Stomach (tissue), 9 donors: ENCODE results near the gene WDR19. TPM values are rescaled to one million over a fixed set of nuclear protein-coding genes. Genes with fewer than 3 reads are reported as not detected.

Experiments used
- DNase-seq, 2 donors: peaks; one replicate each; pipeline versions ENCODE4 v3.0.0 to v3.0.0-alpha.2; 2013 to 2019
- H3K27ac ChIP-seq, 5 donors: fragments of 200-600 bp in 4 of 5; sonication (generic) in 4 of 5; one replicate each; pipeline ENCODE4 v1.5.1; 2013 to 2019; ENCODE audit warnings: mild to moderate bottlenecking in 1 of 5, moderate library complexity in 1 of 5
- H3K27me3 ChIP-seq, 3 donors: fragments of 200-600 bp; sonication (generic); one replicate each; pipeline ENCODE4 v1.5.1; 2017 to 2019; ENCODE audit warnings: mixed run types in 1 of 3
- H3K36me3 ChIP-seq, 4 donors: fragments of 200-600 bp; sonication (generic); 1 replicate in 3 of 4; 2 replicates in 1 of 4; pipeline ENCODE4 v1.5.1; 2016 to 2019
- H3K4me1 ChIP-seq, 4 donors: fragments of 200-600 bp; sonication (generic); one replicate each; pipeline ENCODE4 v1.5.1; 2016 to 2019
- H3K4me3 ChIP-seq, 4 donors: fragments of 200-600 bp; sonication (generic) in 3 of 4; one replicate each; pipeline ENCODE4 v1.5.1; 2016 to 2019; ENCODE audit warnings: mild to moderate bottlenecking in 1 of 4
- H3K9me3 ChIP-seq, 4 donors: fragments of 200-600 bp; sonication (generic); one replicate each; pipeline ENCODE4 v1.5.1; 2016 to 2019
- CTCF ChIP-seq, 7 experiments: fragments of 450-650 bp in 4 of 7; fragments of 200-600 bp in 3 of 7; sonication (generic) in 3 of 7; IDR thresholded peaks; one replicate each; pipeline ENCODE4 v1.5.1; 2016 to 2019; ENCODE audit warnings: antibody characterized with exemption in 7 of 7, control low read depth in 2 of 7, mild to moderate bottlenecking in 1 of 7
- EP300 ChIP-seq: sonication (generic); formaldehyde crosslinking; IDR thresholded peaks from one replicate; pipeline ENCODE4 v1.6.1; 2017; ENCODE audit warnings: antibody characterized with exemption
- POLR2A ChIP-seq, 4 donors: fragments of 450-650 bp; IDR thresholded peaks; one replicate each; pipeline ENCODE4 v1.6.1; 2016; ENCODE audit warnings: antibody characterized with exemption in 4 of 4, control low read depth in 2 of 4, mild to moderate bottlenecking in 1 of 4, moderate library complexity in 1 of 4
- POLR2AphosphoS5 ChIP-seq, 3 donors: sonication (generic); formaldehyde crosslinking; IDR thresholded peaks; one replicate each; pipeline ENCODE4 v1.6.1; 2016; ENCODE audit warnings: antibody characterized with exemption in 3 of 3
- WGBS, 5 donors: extraction: QIAGEN DNeasy Blood & Tissue Kit in 3 of 5; methylation state at CpG; one replicate each; pipeline versions ENCODE4 v1.1.5 to v1.1.7; 2013 to 2018; 5-methylcytosine and 5-hydroxymethylcytosine counted together
- intact Hi-C: fragments of 100-400 bp; cut with DNase I; formaldehyde crosslinking; loops from one replicate; pipeline ENCODE4 v1.15.1; 2023; ENCODE audit warnings: low total_unique reads
- polyA plus RNA-seq, 3 donors: library from polyadenylated mRNA; stranded (reverse); fragments of 200-250 nt; gene quantifications; one replicate each; pipeline ENCODE4 v1.2.3, GENCODE V29; 2013
- total RNA-seq, 5 donors: library from RNA; depleted of rRNA; stranded (reverse); fragments of >200 nt; gene quantifications; one replicate each; pipeline versions ENCODE4 v1.1.0 to v1.2.3, GENCODE V29; 2014 to 2016
- donor health status: healthy with polysubstance abuse.
- donor health status: Bipolar disorder and iron deficiency.
- donor health status: healthy.

The WDR19 gene
- total and polyA plus RNA-seq, 8 donors = 2.3 to 103 (median 25.3) TPM

DNA sequence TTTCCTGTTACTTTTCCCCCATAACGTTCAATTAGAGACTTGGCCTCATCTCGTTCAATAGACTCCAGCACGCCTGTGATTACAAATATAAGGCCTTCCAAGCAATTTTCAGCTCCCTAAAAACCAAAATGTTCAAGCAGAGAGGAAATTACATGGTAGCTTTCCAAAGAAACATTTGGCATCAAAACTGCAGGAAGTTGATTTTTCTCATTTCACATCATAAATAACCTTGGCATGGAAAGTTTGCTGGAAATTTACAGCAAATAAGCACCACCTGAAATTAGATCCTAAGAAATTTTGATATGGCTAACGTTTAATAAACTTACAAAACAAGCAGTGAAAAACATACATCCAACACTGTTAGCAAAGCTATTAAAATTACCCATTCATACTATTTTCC lies 130.5 kb downstream of the WDR19 start:
- WGBS, 5 donors = 36 to 62% (median 51%) methylated on average over 4 of the region's 4 CpGs
- H3K36me3 ChIP-seq = peaks cover 21 to 96% (median 92%) of the 10 kb centered on the region in 4 donors
- H3K27ac ChIP-seq = peak overlapping the region in 1 of 5 donors; percentile 25
- no peaks in the 10 kb centered on the region for H3K4me1 ChIP-seq
- intact Hi-C loops = no loop called here
- H3K27me3 ChIP-seq = no peaks in the 10 kb centered on the region
- H3K4me3 ChIP-seq = no peak overlapping the region
- TF ChIP-seq POLR2A (IDR thresholded peaks at IDR 0.05) (no peak), POLR2AphosphoS5 (IDR thresholded peaks at IDR 0.05) (no peak), CTCF (IDR thresholded peaks at IDR 0.05) (no peak), EP300 (no peak)
- DNase-seq = no peak
- no peaks in the 10 kb centered on the region for H3K9me3 ChIP-seq

- WGBS, 5 donors = 87 to 93% (median 90%) methylated on average over 4 of the region's 4 CpGs
- no peak overlapping the region for H3K27ac ChIP-seq
- no peaks in the 10 kb centered on the region for H3K27me3 ChIP-seq
- TF ChIP-seq EP300 (no peak), CTCF (IDR thresholded peaks at IDR 0.05) (no peak), POLR2AphosphoS5 (IDR thresholded peaks at IDR 0.05) (no peak), POLR2A (IDR thresholded peaks at IDR 0.05) (no peak)
- no peaks in the 10 kb centered on the region for H3K9me3 ChIP-seq
- no peaks in the 10 kb centered on the region for H3K4me1 ChIP-seq
- DNase-seq = no peak
- intact Hi-C loops = no loop called here
- H3K4me3 ChIP-seq = no peak overlapping the region
- H3K36me3 ChIP-seq = peaks cover 14 to 98% (median 78%) of the 10 kb centered on the region in 4 donors
These were observed 137.3 kb downstream of the WDR19 start for GRCh38 chr4:39319676-39320075.

DNA sequence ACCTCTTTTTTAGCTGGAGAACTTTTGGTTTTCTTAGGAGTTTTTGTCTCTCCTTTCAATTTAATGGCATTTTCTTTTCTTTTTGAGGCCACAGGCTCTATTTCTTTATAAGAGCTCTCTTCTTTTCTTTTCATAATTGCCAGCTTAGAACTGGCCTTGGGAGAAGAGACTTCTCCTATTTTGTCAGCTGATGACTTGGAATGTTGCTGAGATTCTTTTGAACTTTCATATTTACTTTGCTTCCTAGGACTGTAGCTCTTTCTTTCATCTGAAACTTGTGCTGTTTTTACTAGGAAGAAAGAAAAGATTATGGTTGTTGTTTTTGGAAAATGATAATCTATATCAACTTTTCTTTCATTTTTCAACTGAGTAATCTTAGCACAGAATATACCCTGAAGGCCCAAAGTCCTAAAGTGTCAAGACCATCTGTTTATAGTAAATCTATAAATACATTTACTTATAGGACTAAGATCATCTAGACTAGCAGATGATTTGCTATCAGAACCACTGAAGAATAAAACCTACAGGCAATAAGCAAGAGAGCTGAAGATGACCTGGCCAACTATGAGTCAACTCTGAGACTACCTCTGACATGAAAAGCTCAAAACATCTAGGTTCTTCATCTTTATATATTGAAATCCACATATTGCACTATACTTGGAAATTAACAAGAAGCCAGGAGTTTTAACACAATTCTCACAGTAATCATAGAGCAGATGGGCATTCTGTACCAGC lies 138.2 kb downstream of the WDR19 start:
- TF ChIP-seq POLR2A (IDR thresholded peaks at IDR 0.05) (no peak), POLR2AphosphoS5 (IDR thresholded peaks at IDR 0.05) (no peak), CTCF (IDR thresholded peaks at IDR 0.05) (no peak), EP300 (no peak)
- intact Hi-C loops = no loop called here
- H3K4me3 ChIP-seq = no peak overlapping the region

DNA sequence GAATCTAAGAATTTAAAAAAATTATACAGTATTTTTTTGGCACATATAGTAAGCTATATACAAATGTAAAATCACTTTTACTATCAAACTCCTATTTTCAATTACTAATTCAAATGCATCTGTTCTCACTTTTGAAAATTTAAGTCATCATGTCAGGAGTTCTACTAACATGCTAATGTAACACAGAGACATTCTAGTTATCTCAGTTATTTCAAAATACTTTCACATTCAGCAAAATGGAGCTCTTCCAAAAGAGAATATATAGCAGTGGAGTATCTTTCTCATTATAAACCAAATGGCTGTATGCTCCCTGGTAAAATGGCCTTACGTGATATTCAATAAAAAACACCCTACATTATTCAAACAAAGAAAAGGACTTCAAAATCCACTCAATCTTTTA lies 141.5 kb downstream of the WDR19 start:
- 92 to 100% (median 97%) methylated on average over 1 of the region's 1 CpG for WGBS, 5 donors
- H3K27ac ChIP-seq = no peak overlapping the region
- intact Hi-C loops = no loop called here
- no peaks in the 10 kb centered on the region for H3K9me3 ChIP-seq
- TF ChIP-seq CTCF (IDR thresholded peaks at IDR 0.05) (no peak), POLR2A (IDR thresholded peaks at IDR 0.05) (no peak), EP300 (no peak)
- H3K4me1 ChIP-seq = no peaks in the 10 kb centered on the region
- DNase-seq = no peak
- peaks cover 7 to 81% (median 61%) of the 10 kb centered on the region in 4 donors for H3K36me3 ChIP-seq
- H3K4me3 ChIP-seq = no peak overlapping the region
- no peaks in the 10 kb centered on the region for H3K27me3 ChIP-seq

More for the DNA sequence above, 138.2 kb downstream of the WDR19 start:
- Histone ChIP-seq H3K36me3 (peaks cover 13 to 96% (median 78%) of the 10 kb centered on the region in 4 donors), H3K27ac (no peak overlapping the region), H3K4me1 (no peaks in the 10 kb centered on the region), H3K27me3 (no peaks in the 10 kb centered on the region), H3K9me3 (no peaks in the 10 kb centered on the region)
- no peak for DNase-seq
